Left lung (tissue), 10 donors: ENCODE measurements around the gene DCTPP1. TPM values are rescaled to one million over a fixed set of nuclear protein-coding genes. Genes with fewer than 3 reads are reported as not detected.

Experiments used
- ATAC-seq: fragments of 200-7000 bp; cut with Tn5 transposase; one replicate; pipeline ENCODE4 v1.9.1; 2020; ENCODE audit warnings: moderate library complexity
- DNase-seq, 4 donors: peaks; one replicate each; pipeline ENCODE4 v3.0.0-alpha.2; 2013 to 2020
- H3K27ac ChIP-seq, 2 donors: fragments of 200-600 bp; sonication (generic) in 1 of 2; one replicate each; pipeline versions ENCODE4 v1.5.0 to v1.8.0; 2020 to 2021
- H3K27me3 ChIP-seq, 2 donors: fragments of 200-600 bp; sonication (generic) in 1 of 2; one replicate each; pipeline versions ENCODE4 v1.5.0 to v1.8.0; 2020 to 2021
- H3K36me3 ChIP-seq, 2 donors: fragments of 200-600 bp; sonication (generic) in 1 of 2; one replicate each; pipeline versions ENCODE4 v1.5.0 to v1.8.0; 2020 to 2021
- H3K4me1 ChIP-seq, 2 donors: fragments of 200-600 bp; one replicate each; pipeline ENCODE4 v1.8.0; 2021
- H3K4me3 ChIP-seq, 2 donors: fragments of 200-600 bp; sonication (generic) in 1 of 2; one replicate each; pipeline versions ENCODE4 v1.5.0 to v1.8.0; 2020 to 2021; ENCODE audit warnings: mild to moderate bottlenecking in 1 of 2
- H3K9me3 ChIP-seq, 2 donors: fragments of 200-600 bp; sonication (generic) in 1 of 2; one replicate each; pipeline versions ENCODE4 v1.5.0 to v1.8.0; 2020 to 2021
- CTCF ChIP-seq, 2 donors: fragments of 200-600 bp; sonication (generic) in 1 of 2; IDR thresholded peaks; one replicate each; pipeline versions ENCODE4 v1.5.0 to v1.8.0; 2021; ENCODE audit warnings: antibody characterized with exemption in 2 of 2
- intact Hi-C, 2 donors: fragments of 100-400 bp; cut with DNase I; formaldehyde crosslinking; loops; one replicate each; pipeline versions ENCODE4 v1.11.2 to v1.14.2; 2022
- polyA plus RNA-seq, 6 donors: library from polyadenylated mRNA; unstranded; fragments of 120-200 nt; gene quantifications; one replicate each; pipeline ENCODE4 v1.2.1, GENCODE V29; 2013; ENCODE audit not compliant: insufficient read length in 6 of 6
- total RNA-seq, 2 donors: library from RNA; stranded (reverse); fragmentation: NEBNext Ultra II Directional; extraction: Animal tissue kit (Norgen Biotek cat#: 25700); gene quantifications; one replicate each; pipeline ENCODE4 v1.2.1, GENCODE V29; 2021
- donor health status: DM: no; HTN: yes; CAD: no.
- donor health status: DM: no; HTN: no; CAD: no.

Gene DCTPP1
- total and polyA plus RNA-seq, 8 donors = 26.2 to 49.3 (median 37.0) TPM

GRCh38 chr16:30376461-30376902, 53.3 kb downstream of the DCTPP1 start:
- ATAC-seq (no peak), DNase-seq (no peak)
- H3K27me3 ChIP-seq = no peaks in the 10 kb centered on the region
- H3K36me3 ChIP-seq = no peaks in the 10 kb centered on the region
- H3K4me3 ChIP-seq = no peak overlapping the region
- H3K9me3 ChIP-seq = no peaks in the 10 kb centered on the region
- H3K27ac ChIP-seq = peak overlapping the region in 1 of 2 donors; percentile 100
- peaks cover 4 to 33% of the 10 kb centered on the region in 2 donors for H3K4me1 ChIP-seq
- TF ChIP-seq CTCF (IDR thresholded peaks at IDR 0.05) = no peak
- intact Hi-C loops = no loop called here

GRCh38 chr16:30375864-30376263, 54.0 kb downstream of the DCTPP1 start:
- TF ChIP-seq CTCF (IDR thresholded peaks at IDR 0.05) = no peak
- no peak for ATAC-seq
- Histone ChIP-seq H3K9me3 (no peaks in the 10 kb centered on the region), H3K4me1 (peaks cover 4 to 32% of the 10 kb centered on the region in 2 donors), H3K27ac (no peak overlapping the region), H3K4me3 (no peak overlapping the region), H3K27me3 (no peaks in the 10 kb centered on the region), H3K36me3 (no peaks in the 10 kb centered on the region)
- no peak for DNase-seq
- intact Hi-C loops = no loop called here

- Histone ChIP-seq H3K9me3 (no peaks in the 10 kb centered on the region), H3K36me3 (no peaks in the 10 kb centered on the region), H3K27me3 (no peaks in the 10 kb centered on the region), H3K27ac (no peak within 1 kb of the TSS), H3K4me3 (no peak within 1 kb of the TSS), H3K4me1 (peaks cover 4 to 31% of the 10 kb centered on the region in 2 donors)
- no peak for TF ChIP-seq CTCF (IDR thresholded peaks at IDR 0.05)
- intact Hi-C loops = no loop called here
- no peak for DNase-seq
- no peak for ATAC-seq
Observed at GRCh38 chr16:30374538-30374937, 55.3 kb downstream of the DCTPP1 start, which contains the start of gene MYL11. Gene MYL11 (plus strand): TSS chr16:30374802. CDS start chr16:30374858, 56 bp downstream.

Other genes with a start within 250 kb of the DCTPP1 start
- 100 to 1,000 TPM in 1 of 2 donors, 10 to 100 TPM in 1; 29.3 to 172 TPM for gene CORO1A, start 246.4 kb downstream of the DCTPP1 start, total RNA-seq
- gene CORO1A, start 246.4 kb downstream of the DCTPP1 start, polyA plus RNA-seq = 10 to 100 TPM; 16.0 to 24.4 (median 17.9) TPM
- 100 to 1,000 TPM in 1 of 2 donors, 10 to 100 TPM in 1; 59.3 to 101 TPM for gene BOLA2B, start 236.4 kb downstream of the DCTPP1 start, total RNA-seq
- 10 to 100 TPM; 12.0 to 30.4 (median 22.3) TPM for gene BOLA2B, start 236.4 kb downstream of the DCTPP1 start, polyA plus RNA-seq
- gene SLX1A, start 236.2 kb downstream of the DCTPP1 start, total RNA-seq = 10 to 100 TPM; 21.5 to 25.5 TPM
- 10 to 100 TPM; 20.6 to 31.0 (median 23.1) TPM for gene SLX1A, start 236.2 kb downstream of the DCTPP1 start, polyA plus RNA-seq
- gene SULT1A3, start 230.8 kb downstream of the DCTPP1 start, total RNA-seq = 10 to 100 TPM; 19.7 to 29.3 TPM
- gene SULT1A3, start 230.8 kb downstream of the DCTPP1 start, polyA plus RNA-seq = 10 to 100 TPM in 4 of 6 donors, 1 to 10 TPM in 2; 6.4 to 13.7 (median 11.4) TPM
- 10 to 100 TPM; 13.6 to 27.0 TPM for gene NPIPB13, start 181.6 kb downstream of the DCTPP1 start, total RNA-seq
- gene NPIPB13, start 181.6 kb downstream of the DCTPP1 start, polyA plus RNA-seq = 10 to 100 TPM; 11.0 to 32.6 (median 28.8) TPM
- gene CD2BP2, start 74.7 kb downstream of the DCTPP1 start, total RNA-seq = 10 to 100 TPM; 53.2 to 57.6 TPM
- 10 to 100 TPM; 42.9 to 59.1 (median 51.3) TPM for gene CD2BP2, start 74.7 kb downstream of the DCTPP1 start, polyA plus RNA-seq
- 10 to 100 TPM; 32.7 to 43.7 TPM for gene TBC1D10B, start 59.5 kb downstream of the DCTPP1 start, total RNA-seq
- 10 to 100 TPM; 29.5 to 39.3 (median 34.4) TPM for gene TBC1D10B, start 59.5 kb downstream of the DCTPP1 start, polyA plus RNA-seq
- gene MYL11, start 55.2 kb downstream of the DCTPP1 start, total RNA-seq = 1 to 10 TPM in 1 of 2 donors, not detected in 1; 1.6 TPM
- under 1 TPM in 4 of 6 donors, not detected in 2; 0.27 to 0.87 (median 0.62) TPM for gene MYL11, start 55.2 kb downstream of the DCTPP1 start, polyA plus RNA-seq
- gene SEPTIN1, start 47.5 kb downstream of the DCTPP1 start, total RNA-seq = 1 to 10 TPM; 2.9 to 6.3 TPM
- 1 to 10 TPM; 2.5 to 3.6 (median 3.1) TPM for gene SEPTIN1, start 47.5 kb downstream of the DCTPP1 start, polyA plus RNA-seq
- 1 to 10 TPM; 7.0 TPM for gene ZNF48, start 34.6 kb downstream of the DCTPP1 start, total RNA-seq
- 10 to 100 TPM in 2 of 6 donors, 1 to 10 TPM in 4; 6.8 to 11.7 (median 9.0) TPM for gene ZNF48, start 34.6 kb downstream of the DCTPP1 start, polyA plus RNA-seq
- gene ZNF771, start 22.4 kb downstream of the DCTPP1 start, total RNA-seq = 1 to 10 TPM; 6.0 to 8.5 TPM
- gene ZNF771, start 22.4 kb downstream of the DCTPP1 start, polyA plus RNA-seq = 1 to 10 TPM; 4.0 to 6.4 (median 5.5) TPM
- 10 to 100 TPM; 50.3 to 64.0 TPM for gene SEPHS2, start 15.8 kb upstream of the DCTPP1 start, total RNA-seq
- gene SEPHS2, start 15.8 kb upstream of the DCTPP1 start, polyA plus RNA-seq = 10 to 100 TPM; 28.4 to 36.6 (median 31.9) TPM
- 10 to 100 TPM; 19.9 to 60.2 TPM for gene ITGAL, start 42.7 kb upstream of the DCTPP1 start, total RNA-seq
- gene ITGAL, start 42.7 kb upstream of the DCTPP1 start, polyA plus RNA-seq = 1 to 10 TPM; 2.9 to 6.0 (median 5.3) TPM
- gene ZNF768, start 96.5 kb upstream of the DCTPP1 start, total RNA-seq = 10 to 100 TPM; 26.1 to 26.4 TPM
- gene ZNF768, start 96.5 kb upstream of the DCTPP1 start, polyA plus RNA-seq = 10 to 100 TPM; 31.6 to 42.2 (median 35.0) TPM
- gene ZNF747, start 104.8 kb upstream of the DCTPP1 start, total RNA-seq = 10 to 100 TPM in 1 of 2 donors, 1 to 10 TPM in 1; 6.6 to 11.8 TPM
- gene ZNF747, start 104.8 kb upstream of the DCTPP1 start, polyA plus RNA-seq = 1 to 10 TPM; 8.0 to 9.9 (median 9.0) TPM
- gene ZNF764, start 128.3 kb upstream of the DCTPP1 start, total RNA-seq = 1 to 10 TPM; 7.4 to 9.0 TPM
- gene ZNF764, start 128.3 kb upstream of the DCTPP1 start, polyA plus RNA-seq = 10 to 100 TPM; 11.2 to 15.8 (median 12.4) TPM
- gene ZNF688, start 141.7 kb upstream of the DCTPP1 start, total RNA-seq = 10 to 100 TPM; 11.8 to 12.3 TPM
- gene ZNF688, start 141.7 kb upstream of the DCTPP1 start, polyA plus RNA-seq = 10 to 100 TPM in 4 of 6 donors, 1 to 10 TPM in 2; 8.9 to 16.4 (median 13.0) TPM
- 10 to 100 TPM; 12.9 to 15.6 TPM for gene ZNF785, start 155.7 kb upstream of the DCTPP1 start, total RNA-seq
- gene ZNF785, start 155.7 kb upstream of the DCTPP1 start, polyA plus RNA-seq = 10 to 100 TPM; 25.0 to 33.0 (median 30.4) TPM
- gene ZNF689, start 180.4 kb upstream of the DCTPP1 start, total RNA-seq = 1 to 10 TPM; 5.4 to 7.1 TPM
- gene ZNF689, start 180.4 kb upstream of the DCTPP1 start, polyA plus RNA-seq = 1 to 10 TPM; 7.3 to 9.9 (median 8.6) TPM
- gene PRR14, start 220.9 kb upstream of the DCTPP1 start, total RNA-seq = 10 to 100 TPM; 46.1 to 58.8 TPM
- 10 to 100 TPM; 39.2 to 50.3 (median 44.1) TPM for gene PRR14, start 220.9 kb upstream of the DCTPP1 start, polyA plus RNA-seq
- gene FBRS, start 228.4 kb upstream of the DCTPP1 start, total RNA-seq = 10 to 100 TPM; 52.1 to 62.3 TPM
- 10 to 100 TPM; 54.1 to 80.8 (median 64.0) TPM for gene FBRS, start 228.4 kb upstream of the DCTPP1 start, polyA plus RNA-seq